H9 (cell line): ENCODE measurements around the gene SFR1. TPM values are rescaled to one million over a fixed set of nuclear protein-coding genes. Genes with fewer than 3 reads are reported as not detected.

Experiments
- DNase-seq: peaks from one replicate; pipeline ENCODE4 v3.0.0-alpha.2; 2017
- H2AFZ ChIP-seq: one replicate; pipeline ENCODE4 v1.6.1; 2013; ENCODE audit warnings: mild to moderate bottlenecking, low read length, control low read depth, moderate library complexity
- H2AK5ac ChIP-seq: 2 replicates; pipeline ENCODE4 v1.6.1; 2013; ENCODE audit warnings: low read length, control low read depth, mixed read lengths; ENCODE audit not compliant: insufficient read length
- H2BK120ac ChIP-seq: one replicate; pipeline ENCODE4 v1.6.1; 2013; ENCODE audit warnings: low read depth, mild to moderate bottlenecking, low read length, control low read depth, inconsistent platforms; ENCODE audit not compliant: poor library complexity, severe bottlenecking
- H2BK12ac ChIP-seq: 2 replicates; pipeline ENCODE4 v1.6.1; 2013; ENCODE audit warnings: low read length, control low read depth, mixed read lengths, low read depth; ENCODE audit not compliant: insufficient read length
- H2BK15ac ChIP-seq: 2 replicates; pipeline ENCODE4 v1.6.1; 2013; ENCODE audit warnings: low read depth, low read length, control low read depth
- H2BK20ac ChIP-seq: one replicate; pipeline ENCODE4 v1.6.1; 2013; ENCODE audit warnings: low read depth, mild to moderate bottlenecking, low read length, control low read depth, inconsistent platforms; ENCODE audit not compliant: poor library complexity, severe bottlenecking
- H2BK5ac ChIP-seq: 2 replicates; pipeline ENCODE4 v1.6.1; 2013; ENCODE audit warnings: low read length, control low read depth, mixed read lengths; ENCODE audit not compliant: insufficient read length
- H3K14ac ChIP-seq: 2 replicates; pipeline ENCODE4 v1.6.1; 2013; ENCODE audit warnings: low read length, control low read depth; ENCODE audit not compliant: insufficient read depth
- H3K18ac ChIP-seq: 2 replicates; pipeline ENCODE4 v1.6.1; 2013; ENCODE audit warnings: low read depth, mild to moderate bottlenecking, mixed read lengths, low read length, control low read depth; ENCODE audit not compliant: insufficient read length
- H3K23ac ChIP-seq: 2 replicates; pipeline ENCODE4 v1.6.1; 2013; ENCODE audit warnings: low read length, control low read depth, mixed read lengths, low read depth; ENCODE audit not compliant: insufficient read length
- H3K23me2 ChIP-seq: 2 replicates; pipeline ENCODE4 v1.6.1; 2013; ENCODE audit warnings: low read depth, mild to moderate bottlenecking, mixed read lengths, low read length, control low read depth; ENCODE audit not compliant: insufficient read length, poor library complexity, severe bottlenecking
- H3K27ac ChIP-seq: 2 replicates; pipeline ENCODE4 v1.5.1; 2013; ENCODE audit warnings: low read length, control low read depth, mixed read lengths, low read depth; ENCODE audit not compliant: insufficient read length
- H3K27me3 ChIP-seq: 2 replicates; pipeline ENCODE4 v1.6.1; 2013; ENCODE audit warnings: low read length, control low read depth, inconsistent platforms; ENCODE audit not compliant: insufficient read depth
- H3K4ac ChIP-seq: 2 replicates; pipeline ENCODE4 v1.6.1; 2013; ENCODE audit warnings: low read depth, mild to moderate bottlenecking, control low read depth, inconsistent platforms, low read length, moderate library complexity
- H3K4me1 ChIP-seq: 2 replicates; pipeline ENCODE4 v1.6.1; 2013; ENCODE audit warnings: low read length, control low read depth, inconsistent platforms; ENCODE audit not compliant: insufficient read depth
- H3K4me2 ChIP-seq: 2 replicates; pipeline ENCODE4 v1.6.1; 2013; ENCODE audit warnings: low read length, control low read depth, mixed read lengths; ENCODE audit not compliant: insufficient read length, insufficient read depth
- H3K56ac ChIP-seq: 2 replicates; pipeline ENCODE4 v1.6.1; 2013; ENCODE audit warnings: low read depth, mild to moderate bottlenecking, mixed read lengths, low read length, control low read depth; ENCODE audit not compliant: insufficient read length
- H3K79me1 ChIP-seq: 2 replicates; pipeline ENCODE4 v1.6.1; 2013; ENCODE audit warnings: low read depth, mild to moderate bottlenecking, moderate library complexity, low read length, control low read depth, inconsistent platforms; ENCODE audit not compliant: insufficient read depth, poor library complexity, severe bottlenecking
- H3K79me2 ChIP-seq: 2 replicates; pipeline ENCODE4 v1.6.1; 2013; ENCODE audit warnings: low read length, control low read depth, inconsistent platforms; ENCODE audit not compliant: insufficient read depth
- H3K9ac ChIP-seq: 2 replicates; pipeline ENCODE4 v1.6.1; 2013; ENCODE audit warnings: low read length, control low read depth, mixed read lengths; ENCODE audit not compliant: insufficient read length; ENCODE audit errors: extremely low read depth
- H3K9me3 ChIP-seq: one replicate; pipeline ENCODE4 v1.6.1; 2013; ENCODE audit warnings: low read depth, low read length, inconsistent platforms; ENCODE audit not compliant: control insufficient read depth
- H3T11ph ChIP-seq: one replicate; pipeline ENCODE4 v1.6.1; 2013; ENCODE audit warnings: mild to moderate bottlenecking, low read length, control low read depth, inconsistent platforms
- H4K20me1 ChIP-seq: one replicate; pipeline ENCODE4 v1.6.1; 2013; ENCODE audit not compliant: control insufficient read depth, insufficient read length, insufficient read depth
- H4K5ac ChIP-seq: 2 replicates; pipeline ENCODE4 v1.6.1; 2013; ENCODE audit warnings: low read depth, mild to moderate bottlenecking, mixed read lengths, low read length, control low read depth; ENCODE audit not compliant: insufficient read length
- H4K8ac ChIP-seq: replicated peaks from 2 replicates; pipeline ENCODE4 v1.6.1; 2013; ENCODE audit warnings: low read length, control low read depth, mixed read lengths, low read depth; ENCODE audit not compliant: insufficient read length
- H4K91ac ChIP-seq: 2 replicates; pipeline ENCODE4 v1.6.1; 2013; ENCODE audit warnings: low read depth, mild to moderate bottlenecking, moderate library complexity, mixed read lengths, low read length, control low read depth; ENCODE audit not compliant: insufficient read length
- H3K27ac Mint-ChIP-seq, 3 experiments: 2 replicates in 2 of 3; 3 replicates in 1 of 3; pipeline ENCODE4 v1.8.0; 2020 to 2021; ENCODE audit warnings: mixed read lengths in 3 of 3, mild to moderate bottlenecking in 1 of 3, moderate library complexity in 1 of 3
- H3K27me3 Mint-ChIP-seq: 2 replicates; pipeline ENCODE4 v1.8.0; 2021; ENCODE audit warnings: low read depth, mild to moderate bottlenecking, moderate library complexity, mixed read lengths
- H3K36me3 Mint-ChIP-seq, 3 experiments: 2 replicates in 2 of 3; 3 replicates in 1 of 3; pipeline ENCODE4 v1.8.0; 2020 to 2021; ENCODE audit warnings: low read depth in 3 of 3, mixed read lengths in 3 of 3; ENCODE audit not compliant: insufficient read depth in 1 of 3
- H3K4me1 Mint-ChIP-seq, 2 experiments: 2 replicates each; pipeline ENCODE4 v1.8.0; 2020; ENCODE audit warnings: mixed read lengths in 2 of 2
- H3K4me3 Mint-ChIP-seq, 2 experiments: 2 replicates in 1 of 2; 3 replicates in 1 of 2; pipeline ENCODE4 v1.8.0; 2020 to 2021; ENCODE audit warnings: mild to moderate bottlenecking in 2 of 2, mixed read lengths in 2 of 2, moderate library complexity in 1 of 2
- H3K9me3 Mint-ChIP-seq, 2 experiments: 2 replicates in 1 of 2; 3 replicates in 1 of 2; pipeline ENCODE4 v1.8.0; 2020; ENCODE audit warnings: mild to moderate bottlenecking in 2 of 2, mixed read lengths in 2 of 2, moderate library complexity in 1 of 2
- CTCF ChIP-seq: fragments of 200-600 bp; sonication (generic); conservative IDR thresholded peaks from 3 replicates; pipeline ENCODE4 v1.8.0; 2021; ENCODE audit warnings: antibody characterized with exemption, mild to moderate bottlenecking
- WGBS: extraction: QIAGEN DNeasy Blood & Tissue Kit; methylation state at CpG from one replicate; pipeline ENCODE4 v1.1.7; 2013; ENCODE audit warnings: missing lambda C conversion rate, low lambda C conversion rate, mixed read lengths; ENCODE audit not compliant: insufficient read length; ENCODE audit errors: extremely low coverage; 5-methylcytosine and 5-hydroxymethylcytosine counted together
- total RNA-seq: library from RNA; stranded (reverse); gene quantifications from 2 replicates; pipeline ENCODE4 v1.2.1, GENCODE V29; 2021

Gene SFR1
- total RNA-seq, 1 experiment from 2014 or later = 6.5 TPM

GRCh38 chr10:104142081-104142480, 20.1 kb downstream of the SFR1 start:
- Histone ChIP-seq H2BK20ac (no peak overlapping the region), H3K4me1 (peaks cover 3% of the 10 kb centered on the region; the same call in 1 of the 2 replicates), H3K79me1 (no peaks in the 10 kb centered on the region), H3K27me3 (no peaks in the 10 kb centered on the region; the same call in 1 of the 2 replicates), H2AK5ac (no peak overlapping the region), H4K5ac (no peak overlapping the region), H3K79me2 (no peaks in the 10 kb centered on the region), H2BK5ac (no peak overlapping the region), H3T11ph (no peak overlapping the region), H3K9ac (no peak overlapping the region), H2BK12ac (no peak overlapping the region), H3K56ac (no peak overlapping the region), H2BK15ac (no peak overlapping the region), H3K18ac (no peak overlapping the region), H3K4me2 (peak overlapping the region; percentile 2), H3K23me2 (no peaks in the 10 kb centered on the region), H2BK120ac (no peak overlapping the region), H4K91ac (no peak overlapping the region), H3K27ac (no peak overlapping the region), H4K20me1 (no peaks in the 10 kb centered on the region), H3K23ac (no peak overlapping the region), H4K8ac (no peak overlapping the region), H3K14ac (no peak overlapping the region), H2AFZ (no peak overlapping the region), H3K9me3 (no peaks in the 10 kb centered on the region), H3K4ac (no peak overlapping the region)
- Mint-ChIP-seq H3K4me3 (peak overlapping the region in 1 of 2 experiments; percentile 41; a peak in 2 of 5 replicates), H3K4me1 (peaks cover 18 to 23% of the 10 kb centered on the region in 2 experiments), H3K27me3 (no peaks in the 10 kb centered on the region), H3K9me3 (no peaks in the 10 kb centered on the region), H3K36me3 (no peaks in the 10 kb centered on the region), H3K27ac (peak overlapping the region in 1 of 3 experiments; percentile 63; a peak in 1 of 7 replicates)
- DNase-seq = no peak
- no CpG with 5 or more reads among the region's 1 CpG for WGBS
- TF ChIP-seq CTCF = no peak
